GM12874 (cell line): ENCODE data around the gene KRTAP10-12.

Source experiments
- TF ChIP-seq, protein P1 (sequence below): IDR thresholded peaks from 2 replicates; pipeline ENCODE4 v1.5.1; 2011; ENCODE audit warnings: low read depth, mild to moderate bottlenecking, control low read depth, low read length, moderate library complexity; ENCODE audit not compliant: insufficient read depth

Gene KRTAP10-12

DNA sequence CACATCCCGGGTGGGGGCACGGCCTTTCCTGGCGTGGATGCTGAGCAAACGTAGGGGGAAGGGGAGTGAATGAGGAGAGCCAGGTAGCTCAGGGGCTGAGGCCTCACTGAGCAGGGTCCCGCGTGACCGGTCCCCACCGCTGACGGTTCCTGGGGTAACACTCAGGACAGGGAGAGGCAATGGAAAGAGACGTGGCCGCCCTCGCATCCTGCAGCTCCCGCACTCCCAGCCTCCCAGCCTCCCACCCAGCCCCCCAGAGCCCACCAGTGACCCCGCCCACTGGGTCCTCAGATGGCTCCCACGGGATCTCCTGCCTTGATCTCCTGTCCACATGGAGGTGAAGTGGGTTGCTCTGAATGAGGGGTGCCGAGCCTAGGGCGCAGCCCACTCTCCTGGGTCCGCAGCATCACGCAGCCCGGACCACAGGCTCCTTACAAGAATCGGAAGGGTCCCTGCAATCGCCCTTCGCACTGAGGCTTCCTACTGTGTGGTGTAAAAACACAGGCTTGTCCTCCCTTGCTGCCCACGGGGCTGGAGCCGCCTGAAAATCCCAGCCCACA, 12.0 kb downstream of the KRTAP10-12 start:
- TF ChIP-seq, protein P1, sequence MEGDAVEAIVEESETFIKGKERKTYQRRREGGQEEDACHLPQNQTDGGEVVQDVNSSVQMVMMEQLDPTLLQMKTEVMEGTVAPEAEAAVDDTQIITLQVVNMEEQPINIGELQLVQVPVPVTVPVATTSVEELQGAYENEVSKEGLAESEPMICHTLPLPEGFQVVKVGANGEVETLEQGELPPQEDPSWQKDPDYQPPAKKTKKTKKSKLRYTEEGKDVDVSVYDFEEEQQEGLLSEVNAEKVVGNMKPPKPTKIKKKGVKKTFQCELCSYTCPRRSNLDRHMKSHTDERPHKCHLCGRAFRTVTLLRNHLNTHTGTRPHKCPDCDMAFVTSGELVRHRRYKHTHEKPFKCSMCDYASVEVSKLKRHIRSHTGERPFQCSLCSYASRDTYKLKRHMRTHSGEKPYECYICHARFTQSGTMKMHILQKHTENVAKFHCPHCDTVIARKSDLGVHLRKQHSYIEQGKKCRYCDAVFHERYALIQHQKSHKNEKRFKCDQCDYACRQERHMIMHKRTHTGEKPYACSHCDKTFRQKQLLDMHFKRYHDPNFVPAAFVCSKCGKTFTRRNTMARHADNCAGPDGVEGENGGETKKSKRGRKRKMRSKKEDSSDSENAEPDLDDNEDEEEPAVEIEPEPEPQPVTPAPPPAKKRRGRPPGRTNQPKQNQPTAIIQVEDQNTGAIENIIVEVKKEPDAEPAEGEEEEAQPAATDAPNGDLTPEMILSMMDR = no peak

DNA sequence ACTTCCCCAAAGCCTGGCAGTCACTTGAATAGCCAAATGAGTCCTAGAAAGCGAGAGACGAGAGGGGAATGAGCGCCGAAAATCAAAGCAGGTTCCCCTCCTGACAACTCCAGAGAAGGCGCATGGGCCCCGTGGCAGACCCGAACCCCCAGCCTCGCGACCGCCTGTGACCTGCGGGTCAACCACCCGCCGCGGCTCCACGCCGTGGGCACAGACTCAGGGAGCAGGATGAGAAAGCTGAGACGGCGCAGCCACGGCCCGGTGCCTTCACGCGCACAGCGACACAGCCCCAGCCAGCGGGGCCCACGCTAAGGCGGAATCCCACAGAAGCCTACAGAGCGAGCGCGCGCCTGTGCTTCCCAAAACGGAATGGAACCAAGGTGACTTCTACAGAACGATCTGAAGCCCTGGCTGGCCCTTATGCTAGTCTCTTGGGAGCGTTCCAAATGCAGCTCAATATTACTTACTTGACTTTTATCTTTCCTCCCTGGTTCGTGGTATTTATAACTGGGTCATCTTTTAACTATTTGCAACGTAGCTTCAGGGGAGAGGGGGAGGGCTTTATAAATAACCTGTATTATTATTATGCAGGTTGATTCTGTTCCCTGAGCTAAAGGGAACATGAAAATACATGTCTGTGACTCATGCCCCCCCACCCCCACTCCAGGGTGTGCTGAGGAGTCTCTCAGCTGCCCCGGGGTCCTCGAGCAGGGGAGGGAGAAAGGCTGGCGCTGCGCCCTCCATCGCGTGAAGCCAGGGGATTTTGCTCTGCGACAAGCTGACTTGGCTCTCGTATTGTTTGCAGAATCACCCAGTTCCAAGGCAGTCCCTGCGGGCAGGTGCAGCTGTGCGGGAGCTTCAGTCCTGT, 12.7 kb downstream of the KRTAP10-12 start:
- TF ChIP-seq, protein P1 = no peak

DNA sequence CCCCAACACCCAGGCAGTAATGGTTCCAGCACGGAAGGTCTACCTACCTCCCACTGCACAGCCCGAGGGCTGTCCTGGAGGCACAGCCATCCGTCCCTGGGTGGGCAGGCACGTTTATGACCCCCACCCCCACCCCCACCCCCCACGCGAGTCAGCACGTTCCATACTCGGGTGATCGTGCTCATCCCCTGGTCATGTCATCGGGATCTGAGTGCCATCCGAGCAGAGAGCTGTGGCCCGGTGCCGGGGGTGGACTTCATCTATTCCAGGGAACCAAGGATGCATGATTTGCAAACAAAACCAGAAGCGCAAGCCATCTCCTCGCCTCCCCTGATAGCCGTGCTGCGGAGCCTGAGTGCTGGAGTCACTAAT, 13.3 kb downstream of the KRTAP10-12 start:
- TF ChIP-seq, protein P1 = no peak

DNA sequence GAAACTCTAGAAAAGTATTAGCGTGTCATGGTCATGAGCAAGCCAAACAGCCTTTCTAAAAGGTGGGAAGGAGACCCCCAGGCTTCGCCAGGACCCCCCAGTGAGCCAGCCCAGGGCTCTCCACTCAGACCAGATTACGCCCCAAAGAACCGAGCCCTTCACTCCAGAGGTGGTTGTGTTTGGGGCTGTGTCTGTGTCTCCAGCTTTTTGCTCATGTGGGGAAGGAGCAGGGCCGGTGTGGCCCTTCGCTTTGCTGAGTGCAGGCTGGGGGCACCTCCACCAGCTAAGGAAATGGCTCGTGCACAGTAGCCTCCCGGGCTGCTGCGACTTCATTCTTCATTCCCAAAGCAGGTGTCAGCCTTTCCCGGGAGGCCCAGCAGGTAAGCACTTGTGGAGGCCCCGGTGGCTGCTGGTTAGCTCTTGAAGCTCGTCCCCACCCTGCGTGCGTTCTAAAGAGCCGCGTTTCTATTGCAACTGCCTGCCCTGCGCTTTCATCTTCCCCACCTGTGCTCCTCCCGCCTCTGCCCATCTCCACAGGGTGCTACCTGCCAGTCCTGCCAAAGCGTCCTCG, 13.9 kb downstream of the KRTAP10-12 start:
- TF ChIP-seq, protein P1 = no peak

DNA sequence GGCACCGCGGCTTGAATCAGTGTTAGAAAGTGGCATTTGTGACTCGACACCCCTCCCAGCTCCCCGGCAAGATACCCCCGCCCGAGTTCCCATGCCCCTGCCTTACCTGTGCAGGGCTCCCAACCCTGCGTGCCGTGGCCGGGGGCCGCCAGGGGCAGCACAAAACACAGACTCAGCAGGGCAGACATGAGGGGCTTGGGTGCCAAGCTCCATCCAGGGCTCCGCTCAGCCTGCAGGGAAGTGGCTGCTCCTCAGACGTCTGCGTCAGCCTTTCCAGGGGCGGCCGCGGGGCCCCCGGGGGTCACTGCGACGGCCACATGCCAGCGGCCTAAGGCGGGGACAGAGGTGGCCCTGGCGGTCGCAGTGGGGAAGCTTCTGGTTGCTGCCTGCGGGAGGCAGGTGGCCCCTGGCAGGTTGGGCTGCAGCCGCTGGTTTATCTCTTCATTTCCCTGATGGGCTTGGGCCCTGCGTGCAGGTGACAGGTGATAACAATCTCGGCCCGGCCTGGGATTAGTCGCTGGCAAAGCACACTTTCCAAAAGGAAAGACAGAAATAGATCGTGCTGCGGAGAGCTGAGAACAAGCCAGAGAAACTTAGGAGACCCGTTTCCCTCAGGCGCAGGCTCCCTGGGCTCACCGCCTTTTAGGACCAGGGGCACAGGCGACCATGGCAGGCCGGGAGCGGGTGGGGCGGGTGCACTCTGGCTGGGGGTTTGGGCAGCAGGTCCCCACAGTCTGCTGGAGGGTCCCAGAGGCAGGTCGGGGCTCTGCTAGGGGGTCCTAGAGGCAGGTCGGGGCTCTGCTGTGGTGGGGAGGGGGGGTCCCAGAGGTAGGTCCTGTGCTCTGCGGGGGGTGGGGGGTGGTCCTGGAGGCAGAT, 14.6 kb downstream of the KRTAP10-12 start, which contains the start of gene TSPEAR:
TSS of gene TSPEAR (minus strand) at position 246 of the 876 bp plus-strand sequence. CDS start at position 188, 58 bp downstream.
- TF ChIP-seq, protein P1 = no peak

DNA sequence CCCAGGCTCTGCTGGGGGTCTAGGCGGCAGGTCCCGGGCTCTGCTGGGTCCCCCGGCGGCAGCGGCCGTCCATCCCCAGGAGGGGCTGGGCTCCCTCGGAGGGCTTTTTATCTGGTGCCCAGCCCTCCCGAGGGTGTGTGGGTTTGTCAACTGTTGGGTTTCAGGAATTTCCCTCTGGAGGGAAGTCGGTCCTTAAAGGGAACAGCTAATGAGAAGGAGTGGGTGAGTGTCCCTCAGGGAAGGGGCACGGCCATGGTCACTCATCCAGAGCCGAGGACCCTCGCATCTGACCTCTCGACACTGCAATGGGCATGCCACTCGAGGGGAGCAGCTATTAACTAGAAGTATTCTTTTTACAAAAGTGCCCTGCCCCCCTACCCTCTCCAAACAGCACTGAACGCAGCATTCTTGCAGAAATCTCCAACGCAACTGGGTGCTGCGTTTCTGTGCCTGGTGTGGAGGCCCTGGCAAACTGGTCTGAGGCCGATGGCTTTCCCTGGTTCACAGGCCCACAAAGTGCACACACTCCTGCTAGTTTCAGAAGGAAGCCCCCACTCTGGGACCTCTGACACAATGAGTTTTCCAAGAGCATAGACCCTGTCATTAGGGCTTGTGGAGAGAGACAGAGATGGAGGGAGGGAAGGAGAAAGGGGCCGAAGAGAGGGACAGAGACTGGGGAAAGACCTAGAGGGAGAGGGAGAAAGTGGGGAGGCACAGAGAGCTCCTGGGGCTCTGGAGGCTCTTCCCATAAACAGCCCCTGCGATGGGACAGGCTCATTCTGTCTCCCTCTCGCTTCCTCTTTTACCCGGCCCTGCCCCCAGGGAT, 15.4 kb downstream of the KRTAP10-12 start:
- TF ChIP-seq, protein P1 = no peak
